HG03103 (cell line): ENCODE data around the gene CENPP.
"Not testable (repeated sequence)": the region's sequence is repeated elsewhere in the genome, so short reads cannot be mapped to it uniquely, and the experiment has no call there.

Experiments
- ATAC-seq: cut with Tn5 transposase; IDR thresholded peaks from one replicate; pipeline ENCODE4 v1.9.1; 2021; ENCODE audit warnings: low read depth; ENCODE audit not compliant: unreplicated experiment

Gene CENPP

GRCh38 chr9:92377876-92378275 is 52.1 kb downstream of the CENPP start:
- ATAC-seq: no peak

DNA sequence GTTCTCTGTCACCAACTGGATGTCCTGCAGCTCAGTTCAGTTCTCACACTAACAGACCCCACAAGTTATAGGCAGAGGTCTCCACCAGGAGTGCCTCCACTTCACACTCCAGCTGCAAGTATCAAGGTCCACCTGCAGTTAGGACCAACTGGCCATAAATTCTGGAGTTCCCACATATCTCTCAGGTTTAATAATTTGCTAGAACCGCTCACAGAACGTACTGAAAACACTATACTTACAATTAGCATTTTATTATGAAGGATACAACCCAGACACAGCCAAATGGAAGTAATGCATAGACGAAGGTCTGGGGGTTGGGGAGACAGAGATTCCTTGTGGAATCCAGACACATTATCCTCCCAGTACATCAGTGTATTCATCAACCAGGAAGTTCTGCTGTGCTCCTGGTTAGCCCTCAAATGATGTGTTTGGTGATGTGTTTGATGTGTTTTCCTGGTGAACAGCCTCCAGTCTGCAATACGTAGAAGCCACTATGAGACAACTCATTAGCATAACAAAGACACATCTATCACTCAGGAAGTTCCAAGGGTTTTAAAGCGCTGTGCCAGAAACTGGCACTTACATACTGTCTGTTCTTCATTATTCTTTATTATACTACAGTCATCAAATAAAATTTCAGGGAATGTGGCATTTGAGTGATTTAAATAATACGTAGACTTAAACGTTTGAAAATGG is 53.3 kb downstream of the CENPP start:
- ATAC-seq: no peak

DNA sequence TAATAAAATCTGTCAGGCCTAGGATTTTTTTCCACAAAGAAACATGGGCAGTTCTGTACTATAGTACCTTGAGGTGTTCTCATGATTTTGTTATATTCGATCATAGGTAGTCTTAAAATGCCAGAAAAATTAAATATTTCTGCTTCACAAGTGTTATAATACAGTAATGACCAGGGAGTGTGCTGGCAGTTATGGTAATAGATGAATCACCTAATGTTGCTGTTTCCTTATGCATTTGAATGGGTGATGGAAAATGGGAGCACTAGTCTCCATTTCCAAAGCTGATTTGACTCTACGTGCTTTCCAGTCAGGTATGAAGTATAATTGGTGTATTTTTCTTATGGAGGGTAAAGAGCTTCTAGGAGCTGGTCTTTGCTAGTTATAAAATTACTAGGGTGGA is 54.9 kb downstream of the CENPP start:
- ATAC-seq: no peak

GRCh38 chr9:92381775-92382174 is 56.0 kb downstream of the CENPP start:
- ATAC-seq: no peak

DNA sequence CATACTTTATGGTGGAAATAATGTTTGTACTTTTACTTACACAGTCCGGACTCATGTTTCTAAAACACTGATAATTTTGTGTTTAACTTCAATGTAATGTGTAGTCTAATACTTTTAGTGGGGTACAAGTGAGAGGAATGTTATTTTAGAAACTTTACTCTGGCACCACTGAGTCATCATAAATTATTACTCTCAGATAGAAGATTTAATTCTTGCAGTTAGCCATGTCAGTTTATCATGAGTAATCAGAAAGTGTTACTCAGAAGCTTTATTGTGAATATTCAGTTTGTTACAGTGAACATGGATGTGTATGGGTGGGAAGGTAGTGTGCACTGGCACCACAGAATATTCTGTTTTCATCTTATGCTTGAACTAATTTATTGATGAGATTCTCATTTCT is 58.6 kb downstream of the CENPP start:
- ATAC-seq: no peak

- ATAC-seq: no peak
Measured at GRCh38 chr9:92385001-92385400, 59.2 kb downstream of the CENPP start.

GRCh38 chr9:92385477-92385876 is 59.7 kb downstream of the CENPP start:
- no peak for ATAC-seq

- no peak for ATAC-seq
Measured at GRCh38 chr9:92385953-92386352, 60.2 kb downstream of the CENPP start.

DNA sequence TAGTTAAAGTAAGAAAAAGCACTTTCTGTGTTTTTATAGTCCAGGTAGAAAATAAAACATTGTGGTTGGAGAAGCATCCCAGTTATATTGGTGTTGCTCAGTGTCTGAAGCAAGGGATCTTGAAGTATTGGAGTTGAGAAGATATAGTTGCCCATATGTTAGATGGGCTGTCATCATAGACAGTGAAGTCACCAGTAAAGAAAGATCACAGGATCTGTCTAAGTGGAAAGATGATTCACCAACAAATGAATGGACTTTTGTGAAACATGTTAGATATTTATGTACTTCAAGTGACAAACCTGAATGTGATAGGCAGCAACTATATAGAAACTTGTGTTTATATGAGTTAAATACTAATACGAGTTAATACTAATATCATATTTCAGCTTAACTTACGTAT is 66.9 kb downstream of the CENPP start:
- ATAC-seq: no peak

- no peak for ATAC-seq
Measured at GRCh38 chr9:92393686-92394085, 67.9 kb downstream of the CENPP start.

DNA sequence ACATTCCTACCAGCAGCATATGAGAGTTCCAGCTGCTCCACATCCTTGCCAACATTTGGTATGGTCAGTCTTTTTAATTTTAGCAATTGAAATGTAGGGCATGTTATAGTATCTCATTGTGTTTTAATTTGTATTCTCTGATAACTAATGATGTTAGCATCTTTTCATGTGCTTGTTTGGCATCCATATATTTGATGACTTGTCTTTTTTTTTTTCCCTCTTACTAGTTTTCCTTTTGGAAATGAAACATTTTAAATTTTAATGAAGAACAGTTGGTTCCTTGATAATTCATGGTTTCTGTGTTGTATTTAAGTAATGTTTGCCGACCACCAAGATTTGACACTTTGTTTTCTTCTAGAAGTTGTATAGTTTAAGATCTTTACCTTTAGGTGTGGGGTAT is 69.9 kb downstream of the CENPP start:
- ATAC-seq: no peak

- no peak for ATAC-seq
Measured at GRCh38 chr9:92397853-92398252, 72.1 kb downstream of the CENPP start.

DNA sequence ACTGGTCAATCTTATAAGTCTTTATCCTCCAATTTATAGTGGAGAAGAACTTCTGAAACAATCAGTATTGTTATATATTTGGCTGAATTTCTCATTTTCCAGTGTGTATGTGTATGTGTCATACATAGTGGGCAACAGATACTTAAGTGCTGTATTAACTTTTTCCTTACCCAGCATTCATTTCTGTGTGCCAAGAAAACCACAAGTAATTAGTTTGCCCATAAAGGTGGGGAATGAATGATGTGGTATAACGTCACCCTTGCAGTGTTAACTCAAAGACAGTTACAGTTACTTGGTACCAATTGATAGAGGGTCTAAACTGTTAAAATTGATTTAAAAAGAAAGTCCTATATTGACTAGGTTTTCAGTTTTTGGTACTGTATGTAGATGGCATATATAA is 76.6 kb downstream of the CENPP start:
- no peak for ATAC-seq

GRCh38 chr9:92402826-92403745 is 77.3 kb downstream of the CENPP start:
- ATAC-seq: no peak

- no peak for ATAC-seq
Measured at GRCh38 chr9:92404042-92404836, 78.5 kb downstream of the CENPP start, which contains the start of gene OGN. Gene OGN, minus strand, starts transcription at chr9:92404578. Its CDS starts 1,171 bp downstream, at chr9:92403407.

DNA sequence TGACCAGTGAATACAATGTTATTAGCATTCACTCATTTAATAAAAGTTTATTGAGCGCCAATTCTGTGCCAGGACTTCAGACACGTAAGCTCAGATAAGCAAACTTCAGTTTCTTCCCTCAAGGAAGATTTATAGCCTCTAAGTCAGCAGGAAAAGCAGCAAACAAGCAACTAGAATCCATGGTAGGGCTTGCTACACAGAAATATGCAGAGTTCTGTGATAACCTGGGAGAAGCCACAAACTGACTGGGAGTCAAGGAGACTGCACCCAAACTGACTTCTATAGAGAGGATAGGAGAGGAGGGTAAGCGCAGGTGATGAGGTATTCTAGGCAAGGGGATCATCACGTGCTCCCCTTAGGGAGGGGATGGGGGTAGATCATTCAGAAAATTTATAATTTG is 80.1 kb downstream of the CENPP start:
- no peak for ATAC-seq

DNA sequence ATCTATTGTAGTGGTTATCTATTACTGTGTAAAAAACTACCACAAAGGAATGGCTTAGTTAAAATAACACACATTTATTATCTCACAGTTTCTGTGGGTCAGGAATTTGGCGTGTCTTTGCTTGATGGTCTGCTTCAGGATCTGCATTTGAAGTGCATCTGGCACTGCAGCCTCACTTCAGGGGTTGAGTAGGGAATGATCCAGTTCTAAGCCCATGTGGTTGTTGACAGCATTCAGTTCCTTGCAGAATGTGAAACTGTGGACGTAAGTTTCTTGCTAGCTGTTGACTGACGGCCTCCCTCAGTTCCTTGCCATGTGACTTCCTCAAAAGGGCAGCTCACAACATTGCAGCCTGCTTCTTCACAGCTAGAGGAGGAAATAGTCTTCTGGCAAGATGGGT is 80.7 kb downstream of the CENPP start:
- no peak for ATAC-seq

- ATAC-seq: no peak
Measured at GRCh38 chr9:92407818-92408217, 82.1 kb downstream of the CENPP start.

DNA sequence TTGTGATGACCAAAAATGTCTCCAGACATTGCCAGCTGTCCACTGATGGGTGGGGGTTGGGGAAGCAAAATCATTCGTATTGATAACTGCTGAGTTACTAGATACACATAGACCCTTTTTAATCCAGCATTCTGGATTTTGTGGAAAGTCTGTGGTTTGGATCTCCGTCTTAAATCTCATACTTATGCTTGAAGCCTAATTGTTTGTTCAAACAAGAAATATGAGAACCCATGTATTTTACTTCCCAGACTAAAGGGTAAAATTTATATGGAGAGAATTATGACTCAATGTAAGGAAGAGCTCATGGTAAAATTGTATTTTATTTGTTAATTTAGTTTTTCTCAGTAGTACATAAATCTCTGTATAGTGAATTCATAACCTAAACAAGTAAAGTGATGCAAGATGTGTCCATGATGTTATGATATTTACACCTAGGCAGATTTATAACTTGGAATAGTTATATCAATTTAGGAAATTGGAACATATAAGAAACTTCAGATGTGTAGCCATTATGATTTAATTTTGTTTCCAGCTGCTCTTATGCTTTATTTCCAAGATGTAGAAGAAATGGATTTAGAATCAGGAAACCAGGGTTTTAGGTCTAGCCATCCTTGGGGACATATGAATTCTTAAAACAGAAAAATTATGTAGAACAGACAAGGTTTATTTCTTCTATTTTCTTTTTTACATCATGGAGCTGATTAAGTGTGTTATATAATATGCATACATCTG is 83.2 kb downstream of the CENPP start:
- no peak for ATAC-seq

GRCh38 chr9:92411157-92411556 is 85.4 kb downstream of the CENPP start:
- ATAC-seq: not testable (repeated sequence)
